ENCODE data around the gene VEZT.

Gene VEZT

GRCh38 chr12:95216711-95217376 lies 763 bp upstream of the VEZT start:
- TF ChIP-seq CTCF (conservative IDR thresholded peaks at IDR 0.05): no peak
- H3K27ac ChIP-seq: peak overlapping the region; percentile 94

- H3K27ac ChIP-seq: peak overlapping the region; percentile 94
- TF ChIP-seq CTCF (conservative IDR thresholded peaks at IDR 0.05): no peak
These were observed 835 bp downstream of the VEZT start for GRCh38 chr12:95218150-95219133.

GRCh38 chr12:95220190-95220589 lies 2.6 kb downstream of the VEZT start:
- TF ChIP-seq CTCF (conservative IDR thresholded peaks at IDR 0.05): no peak
- peak overlapping the region; percentile 94 for H3K27ac ChIP-seq

GRCh38 chr12:95220726-95221125 lies 3.1 kb downstream of the VEZT start:
- TF ChIP-seq CTCF (conservative IDR thresholded peaks at IDR 0.05): no peak

GRCh38 chr12:95224202-95225170 lies 6.9 kb downstream of the VEZT start:
- no peak overlapping the region for H3K27ac ChIP-seq

More at GRCh38 chr12:95220726-95221125, 3.1 kb downstream of the VEZT start:
- H3K27ac ChIP-seq: peak overlapping the region; percentile 94

GRCh38 chr12:95225645-95226212 lies 8.1 kb downstream of the VEZT start:
- no peak overlapping the region for H3K27ac ChIP-seq
- TF ChIP-seq CTCF (conservative IDR thresholded peaks at IDR 0.05): no peak

More at GRCh38 chr12:95224202-95225170, 6.9 kb downstream of the VEZT start:
- TF ChIP-seq CTCF (conservative IDR thresholded peaks at IDR 0.05): no peak
